Testis (tissue), 3 donors: ENCODE results near the gene SMIM43. TPM values are rescaled to one million over a fixed set of nuclear protein-coding genes. Genes with fewer than 3 reads are reported as not detected.

Experiments used
- DNase-seq: peaks from one replicate; pipeline ENCODE4 v3.0.0-alpha.2; 2019
- H3K27ac ChIP-seq, 2 donors: fragments of 200-600 bp; sonication (generic); one replicate each; pipeline ENCODE4 v1.5.1; 2019
- H3K27me3 ChIP-seq: fragments of 200-600 bp; sonication (generic); one replicate; pipeline ENCODE4 v1.5.1; 2019
- H3K36me3 ChIP-seq: fragments of 200-600 bp; sonication (generic); one replicate; pipeline ENCODE4 v1.5.1; 2017; ENCODE audit warnings: low read depth; ENCODE audit errors: missing control alignments
- H3K4me1 ChIP-seq: fragments of 200-600 bp; sonication (generic); one replicate; pipeline ENCODE4 v1.5.1; 2019
- H3K4me3 ChIP-seq, 2 donors: fragments of 200-600 bp; sonication (generic); one replicate each; pipeline ENCODE4 v1.5.1; 2017 to 2019
- H3K9me3 ChIP-seq: fragments of 200-600 bp; sonication (generic); one replicate; pipeline ENCODE4 v1.5.1; 2017
- POLR2A ChIP-seq: fragments of 450-650 bp; IDR thresholded peaks from one replicate; pipeline ENCODE4 v1.6.1; 2017; ENCODE audit warnings: antibody characterized with exemption, mild to moderate bottlenecking, moderate library complexity
- WGBS, 2 donors: methylation state at CpG; one replicate each; pipeline ENCODE4 v1.1.5; 2018; 5-methylcytosine and 5-hydroxymethylcytosine counted together
- intact Hi-C: fragments of 100-400 bp; cut with DNase I; formaldehyde crosslinking; loops from one replicate; pipeline ENCODE4 v1.15.1; 2023; ENCODE audit warnings: low total_unique reads
- polyA plus RNA-seq: library from polyadenylated mRNA; stranded (reverse); fragments of 350-450 nt; fragmentation: Illumina TruSeq; extraction: RNeasy Lipid Tissue Mini Kit (QIAGEN cat#74804); gene quantifications from one replicate; pipeline ENCODE4 v1.2.3, GENCODE V29; 2014; ENCODE audit warnings: low read depth, low replicate concordance; ENCODE audit not compliant: insufficient read depth
- total RNA-seq, 2 donors: library from RNA; depleted of rRNA; stranded (reverse); fragments of >200 nt; gene quantifications; one replicate each; pipeline ENCODE4 v1.2.3, GENCODE V29; 2016
- TF ChIP-seq, protein P1 (sequence below), 3 experiments: fragments of 450-650 bp in 2 of 3; fragments of 200-600 bp in 1 of 3; sonication (generic) in 1 of 3; IDR thresholded peaks; one replicate each; pipeline ENCODE4 v1.5.1; 2016 to 2019; ENCODE audit warnings: antibody characterized with exemption in 3 of 3, mild to moderate bottlenecking in 2 of 3, moderate library complexity in 1 of 3

SMIM43 gene
- total and polyA plus RNA-seq, 3 donors from 2014 or later = 0.25 to 0.87 (median 0.30) TPM

GRCh38 chr4:121726642-121727268, 38.2 kb downstream of the SMIM43 start:
- H3K9me3 ChIP-seq = no peaks in the 10 kb centered on the region
- intact Hi-C loops = no loop called here
- no peaks in the 10 kb centered on the region for H3K27me3 ChIP-seq
- no peaks in the 10 kb centered on the region for H3K4me1 ChIP-seq
- TF ChIP-seq POLR2A = no peak
- TF ChIP-seq, protein P1, sequence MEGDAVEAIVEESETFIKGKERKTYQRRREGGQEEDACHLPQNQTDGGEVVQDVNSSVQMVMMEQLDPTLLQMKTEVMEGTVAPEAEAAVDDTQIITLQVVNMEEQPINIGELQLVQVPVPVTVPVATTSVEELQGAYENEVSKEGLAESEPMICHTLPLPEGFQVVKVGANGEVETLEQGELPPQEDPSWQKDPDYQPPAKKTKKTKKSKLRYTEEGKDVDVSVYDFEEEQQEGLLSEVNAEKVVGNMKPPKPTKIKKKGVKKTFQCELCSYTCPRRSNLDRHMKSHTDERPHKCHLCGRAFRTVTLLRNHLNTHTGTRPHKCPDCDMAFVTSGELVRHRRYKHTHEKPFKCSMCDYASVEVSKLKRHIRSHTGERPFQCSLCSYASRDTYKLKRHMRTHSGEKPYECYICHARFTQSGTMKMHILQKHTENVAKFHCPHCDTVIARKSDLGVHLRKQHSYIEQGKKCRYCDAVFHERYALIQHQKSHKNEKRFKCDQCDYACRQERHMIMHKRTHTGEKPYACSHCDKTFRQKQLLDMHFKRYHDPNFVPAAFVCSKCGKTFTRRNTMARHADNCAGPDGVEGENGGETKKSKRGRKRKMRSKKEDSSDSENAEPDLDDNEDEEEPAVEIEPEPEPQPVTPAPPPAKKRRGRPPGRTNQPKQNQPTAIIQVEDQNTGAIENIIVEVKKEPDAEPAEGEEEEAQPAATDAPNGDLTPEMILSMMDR (IDR thresholded peaks at IDR 0.05) = peak; percentile 38 to 61 (median 51)
- 56 to 61% methylated on average over 3 of the region's 3 CpGs for WGBS, 2 donors
- no peaks in the 10 kb centered on the region for H3K36me3 ChIP-seq
- no peak overlapping the region for H3K27ac ChIP-seq
- no peak for DNase-seq
- H3K4me3 ChIP-seq = no peak overlapping the region

DNA sequence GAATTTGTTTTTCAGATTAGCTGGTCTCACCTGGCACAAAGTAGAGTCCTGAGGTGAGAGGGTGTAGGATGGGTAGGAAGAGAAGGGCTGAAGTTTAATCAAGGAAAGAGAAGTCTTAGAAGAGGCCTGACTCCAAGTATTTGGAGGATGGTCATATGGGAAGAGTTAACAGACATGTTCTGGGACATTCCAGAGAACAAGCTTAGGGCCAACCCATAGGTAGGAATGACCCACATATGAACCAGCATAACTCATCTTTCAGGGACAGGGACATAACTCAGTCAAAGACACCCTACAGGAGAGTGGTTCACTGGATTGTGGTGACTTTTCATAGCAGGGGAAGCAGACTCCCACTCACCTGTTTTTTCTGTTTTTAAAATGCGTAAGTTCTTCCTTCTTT, 40.3 kb downstream of the SMIM43 start:
- Histone ChIP-seq H3K36me3 (no peaks in the 10 kb centered on the region), H3K4me1 (no peaks in the 10 kb centered on the region), H3K27ac (no peak overlapping the region), H3K4me3 (no peak overlapping the region), H3K27me3 (no peaks in the 10 kb centered on the region), H3K9me3 (no peaks in the 10 kb centered on the region)
- 88 to 94% methylated on average over 1 of the region's 1 CpG for WGBS, 2 donors
- TF ChIP-seq POLR2A = no peak
- TF ChIP-seq, protein P1 (IDR thresholded peaks at IDR 0.05) = no peak
- DNase-seq = no peak
- intact Hi-C loops = no loop called here

- Histone ChIP-seq H3K27me3 (no peaks in the 10 kb centered on the region), H3K9me3 (no peaks in the 10 kb centered on the region), H3K4me3 (no peak overlapping the region), H3K4me1 (no peaks in the 10 kb centered on the region), H3K36me3 (no peaks in the 10 kb centered on the region), H3K27ac (no peak overlapping the region)
- TF ChIP-seq POLR2A = no peak
- DNase-seq = no peak
- intact Hi-C loops = no loop called here
- WGBS, 2 donors = 50 to 53% methylated on average over 1 of the region's 1 CpG
These were observed 43.3 kb downstream of the SMIM43 start for GRCh38 chr4:121721700-121722099.

GRCh38 chr4:121720109-121720508, 44.9 kb downstream of the SMIM43 start:
- TF ChIP-seq POLR2A = no peak
- TF ChIP-seq, protein P1 (IDR thresholded peaks at IDR 0.05) = no peak
- 83 to 93% methylated on average over 1 of the region's 1 CpG for WGBS, 2 donors
- no peak overlapping the region for H3K4me3 ChIP-seq
- no peaks in the 10 kb centered on the region for H3K9me3 ChIP-seq
- no peaks in the 10 kb centered on the region for H3K4me1 ChIP-seq
- no peak overlapping the region for H3K27ac ChIP-seq
- DNase-seq = no peak
- no peaks in the 10 kb centered on the region for H3K36me3 ChIP-seq
- H3K27me3 ChIP-seq = no peaks in the 10 kb centered on the region
- intact Hi-C loops = no loop called here

- no peak for DNase-seq
- 75 to 79% methylated on average over 4 of the region's 4 CpGs for WGBS, 2 donors
These were observed 47.2 kb downstream of the SMIM43 start for GRCh38 chr4:121717680-121718237.

More at GRCh38 chr4:121717680-121718237, 47.2 kb downstream of the SMIM43 start:
- Histone ChIP-seq H3K4me3 (no peak overlapping the region), H3K36me3 (no peaks in the 10 kb centered on the region), H3K9me3 (no peaks in the 10 kb centered on the region), H3K27ac (no peak overlapping the region), H3K27me3 (no peaks in the 10 kb centered on the region), H3K4me1 (no peaks in the 10 kb centered on the region)
- TF ChIP-seq, protein P1 (IDR thresholded peaks at IDR 0.05) = no peak
- TF ChIP-seq POLR2A = no peak
- intact Hi-C loops = no loop called here
